GM12865 (cell line): Measurements from ENCODE around the gene CHAF1B.

Experiments
- DNase-seq: peaks from one replicate; pipeline ENCODE4 v3.0.0; 2010; ENCODE audit warnings: low read depth
- H3K4me3 ChIP-seq: 2 replicates; pipeline ENCODE4 v1.5.1; 2011; ENCODE audit warnings: mild to moderate bottlenecking, low read depth, low read length, control low read depth
- TF ChIP-seq, protein P1 (sequence below): IDR thresholded peaks from 2 replicates; pipeline ENCODE4 v1.5.1; 2011; ENCODE audit warnings: low read length, control low read depth, low read depth, inconsistent platforms; ENCODE audit not compliant: insufficient read depth; ENCODE audit errors: missing control alignments

CHAF1B gene

DNA sequence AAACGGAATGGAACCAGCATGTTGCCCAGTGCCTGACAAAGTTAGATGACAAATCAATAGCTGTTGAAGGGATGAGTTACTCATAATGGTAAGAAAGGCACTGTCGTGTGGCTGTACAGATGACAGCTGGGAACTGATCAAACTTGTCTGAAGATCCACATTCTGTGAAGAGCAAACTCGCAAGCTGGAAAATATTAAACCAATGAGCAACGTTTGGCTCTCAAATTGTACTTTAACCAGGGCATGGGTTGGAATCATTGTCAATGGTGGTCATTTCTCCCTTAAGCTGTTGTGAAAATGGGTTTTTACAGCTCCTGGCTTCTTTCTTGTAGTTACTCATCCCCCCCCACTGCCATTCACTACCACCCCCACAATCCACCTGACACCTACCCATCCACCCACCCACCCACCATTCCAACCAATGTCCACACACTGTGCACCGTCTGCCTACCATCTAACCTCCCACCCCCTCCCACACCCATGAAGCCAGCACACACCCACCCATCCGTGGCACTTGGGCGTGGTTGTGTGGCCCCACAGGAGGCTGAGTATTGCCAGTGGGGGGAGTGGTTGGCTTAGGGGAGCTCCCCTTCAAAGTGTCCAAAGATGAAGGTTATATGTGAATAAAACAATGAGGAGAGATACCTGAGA is 48.0 kb downstream of the CHAF1B start:
- H3K4me3 ChIP-seq = no peak overlapping the region
- TF ChIP-seq, protein P1, sequence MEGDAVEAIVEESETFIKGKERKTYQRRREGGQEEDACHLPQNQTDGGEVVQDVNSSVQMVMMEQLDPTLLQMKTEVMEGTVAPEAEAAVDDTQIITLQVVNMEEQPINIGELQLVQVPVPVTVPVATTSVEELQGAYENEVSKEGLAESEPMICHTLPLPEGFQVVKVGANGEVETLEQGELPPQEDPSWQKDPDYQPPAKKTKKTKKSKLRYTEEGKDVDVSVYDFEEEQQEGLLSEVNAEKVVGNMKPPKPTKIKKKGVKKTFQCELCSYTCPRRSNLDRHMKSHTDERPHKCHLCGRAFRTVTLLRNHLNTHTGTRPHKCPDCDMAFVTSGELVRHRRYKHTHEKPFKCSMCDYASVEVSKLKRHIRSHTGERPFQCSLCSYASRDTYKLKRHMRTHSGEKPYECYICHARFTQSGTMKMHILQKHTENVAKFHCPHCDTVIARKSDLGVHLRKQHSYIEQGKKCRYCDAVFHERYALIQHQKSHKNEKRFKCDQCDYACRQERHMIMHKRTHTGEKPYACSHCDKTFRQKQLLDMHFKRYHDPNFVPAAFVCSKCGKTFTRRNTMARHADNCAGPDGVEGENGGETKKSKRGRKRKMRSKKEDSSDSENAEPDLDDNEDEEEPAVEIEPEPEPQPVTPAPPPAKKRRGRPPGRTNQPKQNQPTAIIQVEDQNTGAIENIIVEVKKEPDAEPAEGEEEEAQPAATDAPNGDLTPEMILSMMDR = no peak
- no peak for DNase-seq

DNA sequence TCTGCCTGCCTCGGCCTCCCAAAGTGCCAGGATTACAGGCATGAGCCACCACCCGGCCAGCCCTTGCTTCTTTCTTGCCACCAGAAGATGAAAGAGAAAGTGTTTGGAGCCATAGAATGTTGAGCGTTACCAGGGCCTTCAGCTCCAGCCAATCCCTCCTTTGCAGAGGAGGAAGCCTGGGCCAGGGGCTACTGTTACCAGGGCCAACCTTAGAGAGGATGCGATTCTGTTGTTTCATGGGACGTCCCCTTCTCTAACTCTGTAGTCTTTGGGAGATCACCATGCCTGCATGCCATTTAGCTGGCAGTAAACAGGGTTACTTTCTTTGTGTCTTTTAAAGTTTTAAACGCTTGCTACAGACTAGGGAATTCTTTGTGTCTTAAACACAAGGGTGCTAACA is 49.0 kb downstream of the CHAF1B start:
- TF ChIP-seq, protein P1 = no peak
- no peak overlapping the region for H3K4me3 ChIP-seq
- no peak for DNase-seq

DNA sequence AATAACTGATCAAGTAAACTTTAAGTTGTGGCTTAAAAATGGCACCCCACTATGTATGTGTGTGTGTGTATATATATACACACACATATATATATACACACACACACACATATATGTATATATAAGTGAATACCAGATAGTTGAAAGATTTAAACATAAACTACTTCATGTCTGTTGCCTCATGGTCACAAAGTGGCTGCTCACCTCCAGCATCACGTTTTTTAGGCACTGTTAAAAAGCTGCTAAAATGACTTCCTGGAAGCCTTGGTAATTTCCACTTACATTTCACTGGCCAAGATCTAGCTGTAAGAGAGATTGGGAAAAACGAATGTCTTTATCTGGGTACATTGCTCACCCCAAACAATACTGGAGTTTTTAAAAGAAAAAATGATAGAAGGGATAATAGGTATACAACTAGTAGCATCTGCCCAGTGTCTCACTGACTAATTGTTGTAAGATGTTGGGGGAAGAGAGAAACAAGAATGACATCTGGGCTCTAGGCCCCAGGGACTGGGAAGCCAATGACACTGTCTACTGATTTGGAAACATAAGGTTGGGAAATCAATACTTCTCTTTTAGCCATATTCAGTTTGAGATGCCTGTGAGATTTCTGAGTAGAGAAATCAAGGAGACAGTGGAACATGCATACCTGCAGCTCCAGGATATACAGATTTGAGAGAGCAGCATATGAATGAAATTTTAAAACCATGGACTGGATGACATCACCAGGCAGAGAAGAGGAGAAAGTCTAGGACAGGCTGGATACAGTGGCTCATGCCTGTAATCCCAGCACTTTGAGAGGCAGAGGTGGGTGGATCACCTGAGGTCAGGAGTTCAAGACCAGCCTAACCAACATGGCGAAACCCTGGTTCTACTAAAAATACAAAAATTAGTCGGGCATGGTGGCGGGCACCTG is 51.9 kb downstream of the CHAF1B start:
- DNase-seq = no peak

DNA sequence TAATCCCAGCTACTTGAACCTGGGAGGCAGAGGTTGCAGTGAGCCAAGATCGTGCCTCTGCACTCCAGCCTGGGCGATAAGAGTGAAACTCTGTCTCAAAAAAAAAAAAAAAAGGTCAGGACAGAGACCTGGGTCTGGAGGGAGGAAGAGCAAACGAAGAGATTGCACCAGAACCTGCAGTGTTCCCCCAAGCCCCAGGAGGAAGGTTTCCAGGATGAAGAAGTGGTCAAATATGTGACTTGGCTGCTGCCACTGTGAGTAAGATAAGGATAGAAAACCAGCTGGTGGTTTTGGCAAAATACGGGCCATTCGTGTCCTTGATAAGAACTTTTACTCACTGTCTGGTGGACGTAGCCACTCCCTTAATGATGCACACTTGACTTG is 52.5 kb downstream of the CHAF1B start:
- DNase-seq = peak; percentile 26
- no peak overlapping the region for H3K4me3 ChIP-seq
- TF ChIP-seq, protein P1 = no peak

More for the DNA sequence above, 51.9 kb downstream of the CHAF1B start:
- TF ChIP-seq, protein P1 = no peak
- no peak overlapping the region for H3K4me3 ChIP-seq

DNA sequence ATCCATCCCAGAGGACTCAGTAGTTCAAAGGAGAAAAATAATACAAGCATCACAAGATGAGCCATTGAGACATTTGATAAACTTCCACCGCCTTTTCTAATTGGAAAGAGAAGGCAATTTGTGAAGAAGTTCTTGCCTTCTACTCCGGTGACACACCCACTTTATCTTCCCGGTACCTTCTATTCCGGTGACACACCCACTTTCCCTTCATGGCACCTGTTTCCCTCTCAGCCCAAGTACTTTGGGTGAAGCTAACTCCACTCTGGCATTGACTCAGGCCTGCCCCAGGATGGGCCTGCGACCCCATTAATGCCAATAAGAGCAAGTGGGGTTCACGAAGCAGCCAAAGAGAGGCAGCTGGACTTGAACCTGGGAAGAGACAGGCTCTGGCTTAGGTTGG is 56.5 kb downstream of the CHAF1B start:
- DNase-seq = no peak
- TF ChIP-seq, protein P1 = no peak

DNA sequence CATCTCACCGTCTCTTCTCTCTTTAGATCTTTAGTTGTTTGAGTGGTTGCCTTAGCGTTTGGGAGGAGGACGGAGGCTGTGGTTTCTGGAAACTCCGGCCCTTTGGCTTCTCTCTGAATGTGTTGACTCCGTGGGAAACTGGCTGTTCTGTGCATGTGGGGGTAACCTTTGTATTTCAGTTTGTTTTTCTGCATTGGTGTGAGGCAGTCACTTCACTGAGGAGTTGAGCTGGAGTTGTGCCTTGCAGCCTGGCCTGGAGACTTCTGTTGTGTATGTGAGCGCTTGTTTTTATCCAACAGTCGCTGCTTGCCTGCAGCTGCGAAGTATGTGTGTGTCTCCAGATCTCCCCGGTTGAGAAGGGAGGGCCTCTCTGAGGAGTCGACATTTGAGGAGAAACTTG is 61.1 kb downstream of the CHAF1B start:
- TF ChIP-seq, protein P1 = no peak
- no peak for DNase-seq
- H3K4me3 ChIP-seq = no peak overlapping the region

More for the DNA sequence above, 56.5 kb downstream of the CHAF1B start:
- H3K4me3 ChIP-seq = no peak overlapping the region

DNA sequence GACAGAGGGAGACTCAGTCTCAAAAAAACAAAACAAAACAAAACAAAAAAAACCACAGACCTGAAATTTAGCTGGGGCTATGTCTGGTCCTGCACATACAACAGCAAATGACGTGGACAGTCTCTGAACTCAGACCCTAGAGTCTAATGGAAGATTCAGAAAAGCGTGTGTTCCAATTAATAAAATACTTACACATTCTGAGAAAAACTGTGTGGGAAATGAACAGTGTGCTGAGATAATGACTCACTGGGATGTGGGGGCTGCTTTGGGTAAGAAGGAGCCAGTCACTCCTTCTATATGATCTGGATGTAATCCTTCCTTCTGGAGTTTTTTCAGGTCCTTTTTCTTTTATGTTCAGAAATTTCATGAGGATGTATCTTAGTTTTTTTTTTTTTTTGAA is 65.3 kb downstream of the CHAF1B start:
- DNase-seq = no peak
- TF ChIP-seq, protein P1 = no peak
- H3K4me3 ChIP-seq = no peak overlapping the region
